Activated B cell treated with CpG ODN at 0.5 μM for 24 hours (primary cell): ENCODE results near the gene PGK1. TPM values are rescaled to one million over a fixed set of nuclear protein-coding genes. Genes with fewer than 3 reads are reported as not detected.
"Not testable (repeated sequence)": the region's sequence is repeated elsewhere in the genome, so short reads cannot be mapped to it uniquely, and the experiment has no call there.

Source experiments
- ATAC-seq: fragments of 200-7000 bp; cut with Tn5 transposase; one replicate; pipeline ENCODE4 v1.10.0; 2021; ENCODE audit warnings: low read depth, mild to moderate bottlenecking, moderate library complexity
- CTCF ChIA-PET: fragments of 350-600 bp; sonication (Branson Sonifier 250); formaldehyde crosslinking; loops from one replicate; lab custom pipeline; 2021; ENCODE audit warnings: antibody characterized with exemption; lab: Charles Lee
- POLR2A ChIA-PET: fragments of 350-600 bp; sonication (Branson Sonifier 250); formaldehyde crosslinking; loops from one replicate; lab custom pipeline; 2021; ENCODE audit warnings: antibody characterized with exemption; lab: Charles Lee
- DNase-seq: peaks from one replicate; pipeline ENCODE4 v3.0.0; 2022
- H3K27ac Mint-ChIP-seq: one replicate; pipeline ENCODE4 v1.8.0; 2020; ENCODE audit warnings: mixed read lengths
- H3K27me3 Mint-ChIP-seq: one replicate; pipeline ENCODE4 v1.8.0; 2021; ENCODE audit warnings: mixed read lengths
- H3K36me3 Mint-ChIP-seq: one replicate; pipeline ENCODE4 v1.8.0; 2021; ENCODE audit warnings: low read depth, mixed read lengths
- H3K4me1 Mint-ChIP-seq: one replicate; pipeline ENCODE4 v1.8.0; 2021; ENCODE audit warnings: mixed read lengths
- H3K4me3 Mint-ChIP-seq: one replicate; pipeline ENCODE4 v1.8.0; 2020; ENCODE audit warnings: mild to moderate bottlenecking, mixed read lengths
- H3K9me3 Mint-ChIP-seq: one replicate; pipeline ENCODE4 v1.8.0; 2020; ENCODE audit warnings: mixed read lengths
- CTCF ChIP-seq: fragments of 200-600 bp; IDR thresholded peaks from one replicate; pipeline ENCODE4 v1.8.0; 2022; ENCODE audit warnings: antibody characterized with exemption, mild to moderate bottlenecking
- intact Hi-C: fragments of 100-400 bp; cut with micrococcal nuclease; formaldehyde crosslinking; loops from one replicate; pipeline ENCODE4 v1.15.1; 2024
- total RNA-seq: library from RNA; stranded (reverse); gene quantifications from 2 replicates; pipeline ENCODE4 v1.2.3, GENCODE V29; 2022

The PGK1 gene
- total RNA-seq = 293 and 295 TPM in 2 replicates

- Mint-ChIP-seq H3K4me3 (peak within 1 kb of the TSS; percentile 87), H3K36me3 (peaks cover 27% of the 10 kb centered on the region), H3K27me3 (peaks cover 2% of the 10 kb centered on the region), H3K4me1 (peaks cover 41% of the 10 kb centered on the region), H3K27ac (peak within 1 kb of the TSS; percentile 90), H3K9me3 (no peaks in the 10 kb centered on the region)
- ChIA-PET CTCF (no interaction called here), POLR2A (interaction anchor here (0.6 to 1.6 kb wide), 4 partner anchors 34 to 637 kb away, joined by 3 to 4 read pairs (median 4); partner anchors contain the start of gene ATP7A)
- intact Hi-C loops = loop anchor here (1.0 to 10.0 kb wide), 8 partner anchors 35 to 845 kb away; partner anchors contain the start of genes ATP7A, ATRX, COX7B and CYSLTR1
- peak; percentile 95 for ATAC-seq
- TF ChIP-seq CTCF = no peak
- peak; percentile 81 for DNase-seq
Measured at GRCh38 chrX:78103623-78104446, at the start of gene PGK1. PGK1 (plus strand) TSS chrX:78104248; CDS start chrX:78104341, 93 bp downstream.

GRCh38 chrX:78063687-78064086 lies 40.4 kb upstream of the PGK1 start:
- peaks cover under 1% of the 10 kb centered on the region for H3K9me3 Mint-ChIP-seq
- no peak overlapping the region for H3K4me3 Mint-ChIP-seq
- intact Hi-C loops = no loop called here
- POLR2A ChIA-PET = no interaction called here
- CTCF ChIA-PET = no interaction called here
- peaks cover 5% of the 10 kb centered on the region for H3K4me1 Mint-ChIP-seq
- DNase-seq = no peak
- no peak overlapping the region for H3K27ac Mint-ChIP-seq
- no peak for TF ChIP-seq CTCF
- no peaks in the 10 kb centered on the region for H3K36me3 Mint-ChIP-seq
- no peak for ATAC-seq
- no peaks in the 10 kb centered on the region for H3K27me3 Mint-ChIP-seq

GRCh38 chrX:78064152-78064551 lies 39.9 kb upstream of the PGK1 start:
- DNase-seq (no peak), ATAC-seq (no peak)
- ChIA-PET POLR2A (no interaction called here), CTCF (no interaction called here)
- intact Hi-C loops = no loop called here
- no peak for TF ChIP-seq CTCF
- peaks cover 4% of the 10 kb centered on the region for H3K9me3 Mint-ChIP-seq
- H3K27ac Mint-ChIP-seq = no peak overlapping the region
- no peak overlapping the region for H3K4me3 Mint-ChIP-seq
- H3K27me3 Mint-ChIP-seq = no peaks in the 10 kb centered on the region
- peaks cover 5% of the 10 kb centered on the region for H3K4me1 Mint-ChIP-seq
- no peaks in the 10 kb centered on the region for H3K36me3 Mint-ChIP-seq

GRCh38 chrX:78064698-78065601 lies 39.1 kb upstream of the PGK1 start:
- H3K27me3 Mint-ChIP-seq, H3K4me1 Mint-ChIP-seq, intact Hi-C loops, H3K9me3 Mint-ChIP-seq, DNase-seq, H3K4me3 Mint-ChIP-seq, H3K36me3 Mint-ChIP-seq, CTCF ChIA-PET: not testable (repeated sequence)
- H3K27ac Mint-ChIP-seq = peak overlapping the region; percentile 63
- peak; percentile 73 for ATAC-seq
- POLR2A ChIA-PET = interaction anchor here (0.6 kb wide), 1 partner anchor 248 kb away, joined by 3 read pairs; no protein-coding TSS in a partner anchor

- Mint-ChIP-seq H3K4me1 (peaks cover 5% of the 10 kb centered on the region), H3K4me3 (no peak overlapping the region), H3K36me3 (no peaks in the 10 kb centered on the region), H3K27me3 (no peaks in the 10 kb centered on the region), H3K27ac (no peak overlapping the region), H3K9me3 (peaks cover 4% of the 10 kb centered on the region)
- intact Hi-C loops = no loop called here
- CTCF ChIA-PET = no interaction called here
- ATAC-seq (no peak), DNase-seq (no peak)
- POLR2A ChIA-PET = no interaction called here
- TF ChIP-seq CTCF = no peak
Measured at GRCh38 chrX:78066110-78066509, 37.9 kb upstream of the PGK1 start.
